ENCODE results near the gene METTL22. TPM values are rescaled to one million over a fixed set of nuclear protein-coding genes. Genes with fewer than 3 reads are reported as not detected.
A peak's percentile ranks its signal among the peaks of the same experiment; 100 is the strongest.

The METTL22 gene
- total and polyA plus RNA-seq, 10 of the 15 experiments (the other 5 are each of a cell fraction or from before 2014, with no cell fraction given) = 6.4 to 34.7 (median 18.8) TPM

DNA sequence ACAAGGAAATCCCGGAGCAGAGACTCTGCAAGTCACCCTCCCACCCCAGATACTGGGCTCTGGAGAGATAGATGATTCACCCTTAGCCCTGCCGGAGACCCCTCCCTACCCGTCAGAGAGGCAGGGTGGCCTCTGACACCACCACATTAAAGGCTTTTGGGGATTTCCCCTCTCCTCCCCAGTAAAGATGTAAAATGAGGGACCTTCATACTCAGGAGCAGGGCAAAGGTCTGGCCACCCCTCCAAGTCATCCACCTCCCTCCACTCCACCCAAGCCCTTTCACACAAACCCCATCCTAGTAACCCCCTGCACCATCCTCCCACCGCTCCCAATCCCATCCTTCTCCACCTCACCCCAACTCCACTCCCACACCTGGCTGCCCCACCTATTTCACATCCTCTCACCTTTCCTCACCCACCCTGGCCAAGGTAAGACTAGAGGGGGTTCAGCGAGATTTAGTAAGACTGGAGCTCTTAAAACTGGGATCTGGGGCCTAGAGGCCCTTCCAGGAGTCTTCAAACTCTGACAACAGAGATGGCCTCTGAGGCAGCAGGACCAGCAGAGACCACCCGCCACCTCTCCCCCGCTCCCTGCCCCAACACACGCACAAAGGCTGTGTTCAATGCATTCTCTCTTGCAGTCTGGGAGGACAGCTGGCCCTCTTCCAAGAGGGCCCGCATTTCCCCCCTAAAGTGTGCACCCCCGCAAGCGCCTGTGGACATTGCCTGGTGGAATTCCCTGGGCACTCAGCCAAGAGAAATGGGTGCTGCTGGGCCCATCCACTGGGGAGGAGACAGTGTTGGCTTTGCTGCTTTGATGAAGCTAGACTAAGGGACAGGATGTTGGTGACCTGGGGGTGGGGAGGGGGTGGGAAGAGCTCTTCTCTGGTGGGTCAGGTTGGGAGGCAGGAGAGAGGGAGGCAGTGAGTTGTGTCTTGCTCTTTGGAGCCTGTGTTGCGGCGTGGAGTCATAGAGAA is 54.0 kb downstream of the METTL22 start (continued):
- no peak for TF ChIP-seq POLR2A (IDR thresholded peaks at IDR 0.05; ENCODE audit: low read depth, low read length)

DNA sequence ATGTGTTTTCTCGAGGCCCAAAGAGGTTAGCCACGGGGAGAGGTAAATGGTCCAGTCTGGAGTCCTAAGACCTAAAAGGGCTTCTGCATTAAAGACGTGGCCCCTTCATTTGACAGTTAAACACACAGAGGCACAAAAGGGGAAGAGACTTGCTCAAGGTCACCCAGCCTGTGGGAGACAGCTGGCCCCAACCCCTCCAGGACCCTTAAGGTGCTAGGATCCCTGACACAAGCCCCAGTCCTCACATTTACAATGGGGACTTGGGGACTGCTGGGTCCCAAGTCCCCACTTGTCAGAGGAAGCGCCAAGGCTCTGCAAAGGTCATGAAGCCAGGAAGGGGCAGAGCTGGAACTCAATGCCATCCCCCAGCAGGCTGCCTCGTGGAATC is 54.7 kb downstream of the METTL22 start:
- ChIA-PET CTCF (interaction anchor here (0.7 to 0.9 kb wide), 2 partner anchors 9 to 30 kb away, joined by 3 read pairs; no protein-coding TSS in a partner anchor), SMC1A (ENCODE audit: uncharacterized antibody, unreplicated experiment) (no interaction called here), RAD21 (ENCODE audit: unreplicated experiment) (no interaction called here), POLR2A (no interaction called here)
- WGBS (ENCODE audit: insufficient coverage, insufficient replicate concordance, low lambda C conversion rate, missing lambda C conversion rate) = 41% methylated on average over 5 of the region's 5 CpGs
- H3K36me3 ChIP-seq (ENCODE audit: control insufficient read depth in 2 of 2, insufficient read depth in 2 of 2, low read length in 1 of 2) = no peaks in the 10 kb centered on the region
- DNase-seq (ENCODE audit: low read depth, low spot score) (no peak), FAIRE-seq (no peak), ATAC-seq (no peak)
- H3K9ac ChIP-seq (ENCODE audit: control insufficient read depth, insufficient read depth, low read length) = no peak overlapping the region
- H2AFZ ChIP-seq (ENCODE audit: control insufficient read depth, low read depth, low read length) = no peak overlapping the region
- peaks cover 5% of the 10 kb centered on the region for H3K4me1 ChIP-seq (ENCODE audit: control insufficient read depth, insufficient read depth, low read length)
- no peaks in the 10 kb centered on the region for H4K20me1 ChIP-seq (ENCODE audit: control insufficient read depth, insufficient read depth)
- H3K4me2 ChIP-seq (ENCODE audit: control insufficient read depth, insufficient read depth) = no peak overlapping the region
- H3K27me3 ChIP-seq (replicated peaks in 1 of 2; ENCODE audit: control insufficient read depth in 2 of 2, insufficient read depth in 2 of 2, low read length in 1 of 2) = no peaks in the 10 kb centered on the region
- no peaks in the 10 kb centered on the region for H3K79me2 ChIP-seq (ENCODE audit: control insufficient read depth, insufficient read depth, low read length)
- H3K27ac ChIP-seq (ENCODE audit: control insufficient read depth, insufficient read depth) = no peak overlapping the region
- intact Hi-C loops (cut with micrococcal nuclease; ENCODE audit: unreplicated experiment) = no loop called here
- in situ Hi-C loops (cut with MboI) = no loop called here
- TSS peak; percentile 50 for BruUV-seq (replicated peaks)
- H3K4me3 ChIP-seq = no peak overlapping the region
- H3K9me3 ChIP-seq (replicated peaks; ENCODE audit: control insufficient read depth, insufficient read depth, low read length) = no peaks in the 10 kb centered on the region
- TF ChIP-seq CHD2 (IDR thresholded peaks at IDR 0.05; ENCODE audit: borderline replicate concordance, low read depth, low read length) (no peak), BCL11A (IDR thresholded peaks at IDR 0.05; ENCODE audit: low read depth, low read length) (no peak), TCF3 (IDR thresholded peaks at IDR 0.05; ENCODE audit: borderline replicate concordance, insufficient read depth, low read depth, low read length) (no peak), NR2C1 (IDR thresholded peaks at IDR 0.05) (no peak), HDAC2 (IDR thresholded peaks at IDR 0.05) (no peak), GATAD2B (conservative IDR thresholded peaks at IDR 0.05; ENCODE audit: low read depth) (no peak), SIN3A (IDR thresholded peaks at IDR 0.05; ENCODE audit: low read depth, low read length) (no peak), SRF (IDR thresholded peaks at IDR 0.05; ENCODE audit: low read depth in 2 of 2, low read length in 2 of 2) (no peak), STAT3 (IDR thresholded peaks at IDR 0.05; ENCODE audit: low read depth, low read length) (no peak), JUNB (IDR thresholded peaks at IDR 0.05) (no peak), POLR2AphosphoS5 (IDR thresholded peaks at IDR 0.05; ENCODE audit: low read length) (no peak), MXI1 (IDR thresholded peaks at IDR 0.05; ENCODE audit: low read depth, low read length) (no peak), JUND (IDR thresholded peaks at IDR 0.05; ENCODE audit: low read depth, low read length) (no peak), ZNF207 (IDR thresholded peaks at IDR 0.05; ENCODE audit: borderline replicate concordance) (no peak)
- TF ChIP-seq, protein P1, sequence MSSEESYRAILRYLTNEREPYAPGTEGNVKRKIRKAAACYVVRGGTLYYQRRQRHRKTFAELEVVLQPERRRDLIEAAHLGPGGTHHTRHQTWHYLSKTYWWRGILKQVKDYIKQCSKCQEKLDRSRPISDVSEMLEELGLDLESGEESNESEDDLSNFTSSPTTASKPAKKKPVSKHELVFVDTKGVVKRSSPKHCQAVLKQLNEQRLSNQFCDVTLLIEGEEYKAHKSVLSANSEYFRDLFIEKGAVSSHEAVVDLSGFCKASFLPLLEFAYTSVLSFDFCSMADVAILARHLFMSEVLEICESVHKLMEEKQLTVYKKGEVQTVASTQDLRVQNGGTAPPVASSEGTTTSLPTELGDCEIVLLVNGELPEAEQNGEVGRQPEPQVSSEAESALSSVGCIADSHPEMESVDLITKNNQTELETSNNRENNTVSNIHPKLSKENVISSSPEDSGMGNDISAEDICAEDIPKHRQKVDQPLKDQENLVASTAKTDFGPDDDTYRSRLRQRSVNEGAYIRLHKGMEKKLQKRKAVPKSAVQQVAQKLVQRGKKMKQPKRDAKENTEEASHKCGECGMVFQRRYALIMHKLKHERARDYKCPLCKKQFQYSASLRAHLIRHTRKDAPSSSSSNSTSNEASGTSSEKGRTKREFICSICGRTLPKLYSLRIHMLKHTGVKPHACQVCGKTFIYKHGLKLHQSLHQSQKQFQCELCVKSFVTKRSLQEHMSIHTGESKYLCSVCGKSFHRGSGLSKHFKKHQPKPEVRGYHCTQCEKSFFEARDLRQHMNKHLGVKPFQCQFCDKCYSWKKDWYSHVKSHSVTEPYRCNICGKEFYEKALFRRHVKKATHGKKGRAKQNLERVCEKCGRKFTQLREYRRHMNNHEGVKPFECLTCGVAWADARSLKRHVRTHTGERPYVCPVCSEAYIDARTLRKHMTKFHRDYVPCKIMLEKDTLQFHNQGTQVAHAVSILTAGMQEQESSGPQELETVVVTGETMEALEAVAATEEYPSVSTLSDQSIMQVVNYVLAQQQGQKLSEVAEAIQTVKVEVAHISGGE (CRISPR knock-in tag; IDR thresholded peaks at IDR 0.05) = no peak
- TF ChIP-seq, protein P2, sequence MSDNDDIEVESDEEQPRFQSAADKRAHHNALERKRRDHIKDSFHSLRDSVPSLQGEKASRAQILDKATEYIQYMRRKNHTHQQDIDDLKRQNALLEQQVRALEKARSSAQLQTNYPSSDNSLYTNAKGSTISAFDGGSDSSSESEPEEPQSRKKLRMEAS (IDR thresholded peaks at IDR 0.05; ENCODE audit: low read depth, low read length) = no peak
- TF ChIP-seq, protein P3, sequence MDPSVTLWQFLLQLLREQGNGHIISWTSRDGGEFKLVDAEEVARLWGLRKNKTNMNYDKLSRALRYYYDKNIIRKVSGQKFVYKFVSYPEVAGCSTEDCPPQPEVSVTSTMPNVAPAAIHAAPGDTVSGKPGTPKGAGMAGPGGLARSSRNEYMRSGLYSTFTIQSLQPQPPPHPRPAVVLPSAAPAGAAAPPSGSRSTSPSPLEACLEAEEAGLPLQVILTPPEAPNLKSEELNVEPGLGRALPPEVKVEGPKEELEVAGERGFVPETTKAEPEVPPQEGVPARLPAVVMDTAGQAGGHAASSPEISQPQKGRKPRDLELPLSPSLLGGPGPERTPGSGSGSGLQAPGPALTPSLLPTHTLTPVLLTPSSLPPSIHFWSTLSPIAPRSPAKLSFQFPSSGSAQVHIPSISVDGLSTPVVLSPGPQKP (IDR thresholded peaks at IDR 0.05; ENCODE audit: low read depth, low read length) = no peak

Measured in GM12878 (cell line).